Panc1 (cell line): ENCODE results near the gene GPR55.

Experiments used
- POLR2AphosphoS5 ChIP-seq: IDR thresholded peaks from 2 replicates; pipeline ENCODE4 v1.6.1; 2012; ENCODE audit warnings: mild to moderate bottlenecking, low read depth, low read length, moderate library complexity
- TCF7L2 ChIP-seq: IDR thresholded peaks from 2 replicates; pipeline ENCODE4 v1.6.1; 2011; ENCODE audit warnings: mild to moderate bottlenecking, low read depth, low read length, inconsistent platforms
- TF ChIP-seq, protein P1 (sequence below), 2 experiments: IDR thresholded peaks; 2 replicates each; pipeline ENCODE4 v1.6.1; 2011 to 2012; ENCODE audit warnings: low read depth in 2 of 2, control low read depth in 1 of 2, low read length in 1 of 2, mild to moderate bottlenecking in 1 of 2, moderate library complexity in 1 of 2; ENCODE audit not compliant: insufficient read depth in 1 of 2
- TF ChIP-seq, protein P2 (sequence below): fragments of 450-650 bp; IDR thresholded peaks from 2 replicates; pipeline ENCODE4 v1.5.1; 2017; ENCODE audit warnings: mild to moderate bottlenecking

DNA sequence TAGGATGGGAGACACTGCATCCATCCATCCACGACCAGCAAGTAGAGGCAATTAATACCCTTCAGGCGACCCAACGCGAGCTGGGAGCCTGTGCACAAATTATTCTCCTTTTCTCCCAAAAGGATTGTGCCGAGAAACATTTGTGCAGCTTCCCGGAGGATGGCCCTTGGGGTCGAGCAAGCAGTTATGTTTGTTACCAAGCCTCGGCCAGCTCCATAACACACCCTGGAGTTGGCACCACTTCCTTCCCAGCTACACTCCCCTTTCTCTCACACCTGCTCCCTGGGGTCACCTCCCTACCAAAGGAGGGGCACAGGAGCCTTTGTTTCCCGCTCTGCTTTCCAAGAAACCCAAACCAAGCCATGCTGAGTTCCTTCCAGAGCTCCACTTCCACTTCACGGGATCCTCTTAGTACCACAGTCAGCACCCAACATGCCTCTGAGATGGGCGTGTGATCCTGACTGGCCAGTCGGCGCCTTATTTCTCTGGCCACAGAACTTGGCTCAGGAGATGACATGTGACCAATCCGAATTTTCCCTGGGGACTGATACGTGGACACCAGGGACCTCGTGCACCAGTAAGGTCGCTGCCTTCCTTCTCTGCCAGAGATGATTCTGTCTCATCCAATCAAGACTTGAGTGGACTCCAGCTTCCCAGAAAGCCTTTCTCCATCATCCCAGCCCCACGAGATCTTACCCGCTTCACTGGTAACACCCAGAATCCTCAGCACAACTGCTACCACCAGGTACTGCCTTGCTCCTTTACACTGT lies 28.5 kb downstream of the GPR55 start:
- TF ChIP-seq, protein P1, sequence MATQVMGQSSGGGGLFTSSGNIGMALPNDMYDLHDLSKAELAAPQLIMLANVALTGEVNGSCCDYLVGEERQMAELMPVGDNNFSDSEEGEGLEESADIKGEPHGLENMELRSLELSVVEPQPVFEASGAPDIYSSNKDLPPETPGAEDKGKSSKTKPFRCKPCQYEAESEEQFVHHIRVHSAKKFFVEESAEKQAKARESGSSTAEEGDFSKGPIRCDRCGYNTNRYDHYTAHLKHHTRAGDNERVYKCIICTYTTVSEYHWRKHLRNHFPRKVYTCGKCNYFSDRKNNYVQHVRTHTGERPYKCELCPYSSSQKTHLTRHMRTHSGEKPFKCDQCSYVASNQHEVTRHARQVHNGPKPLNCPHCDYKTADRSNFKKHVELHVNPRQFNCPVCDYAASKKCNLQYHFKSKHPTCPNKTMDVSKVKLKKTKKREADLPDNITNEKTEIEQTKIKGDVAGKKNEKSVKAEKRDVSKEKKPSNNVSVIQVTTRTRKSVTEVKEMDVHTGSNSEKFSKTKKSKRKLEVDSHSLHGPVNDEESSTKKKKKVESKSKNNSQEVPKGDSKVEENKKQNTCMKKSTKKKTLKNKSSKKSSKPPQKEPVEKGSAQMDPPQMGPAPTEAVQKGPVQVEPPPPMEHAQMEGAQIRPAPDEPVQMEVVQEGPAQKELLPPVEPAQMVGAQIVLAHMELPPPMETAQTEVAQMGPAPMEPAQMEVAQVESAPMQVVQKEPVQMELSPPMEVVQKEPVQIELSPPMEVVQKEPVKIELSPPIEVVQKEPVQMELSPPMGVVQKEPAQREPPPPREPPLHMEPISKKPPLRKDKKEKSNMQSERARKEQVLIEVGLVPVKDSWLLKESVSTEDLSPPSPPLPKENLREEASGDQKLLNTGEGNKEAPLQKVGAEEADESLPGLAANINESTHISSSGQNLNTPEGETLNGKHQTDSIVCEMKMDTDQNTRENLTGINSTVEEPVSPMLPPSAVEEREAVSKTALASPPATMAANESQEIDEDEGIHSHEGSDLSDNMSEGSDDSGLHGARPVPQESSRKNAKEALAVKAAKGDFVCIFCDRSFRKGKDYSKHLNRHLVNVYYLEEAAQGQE (IDR thresholded peaks at IDR 0.05; ENCODE audit: insufficient read depth in 1 of 2, low read depth in 2 of 2, low read length in 1 of 2) = no peak
- TF ChIP-seq TCF7L2 = no peak
- TF ChIP-seq, protein P2, sequence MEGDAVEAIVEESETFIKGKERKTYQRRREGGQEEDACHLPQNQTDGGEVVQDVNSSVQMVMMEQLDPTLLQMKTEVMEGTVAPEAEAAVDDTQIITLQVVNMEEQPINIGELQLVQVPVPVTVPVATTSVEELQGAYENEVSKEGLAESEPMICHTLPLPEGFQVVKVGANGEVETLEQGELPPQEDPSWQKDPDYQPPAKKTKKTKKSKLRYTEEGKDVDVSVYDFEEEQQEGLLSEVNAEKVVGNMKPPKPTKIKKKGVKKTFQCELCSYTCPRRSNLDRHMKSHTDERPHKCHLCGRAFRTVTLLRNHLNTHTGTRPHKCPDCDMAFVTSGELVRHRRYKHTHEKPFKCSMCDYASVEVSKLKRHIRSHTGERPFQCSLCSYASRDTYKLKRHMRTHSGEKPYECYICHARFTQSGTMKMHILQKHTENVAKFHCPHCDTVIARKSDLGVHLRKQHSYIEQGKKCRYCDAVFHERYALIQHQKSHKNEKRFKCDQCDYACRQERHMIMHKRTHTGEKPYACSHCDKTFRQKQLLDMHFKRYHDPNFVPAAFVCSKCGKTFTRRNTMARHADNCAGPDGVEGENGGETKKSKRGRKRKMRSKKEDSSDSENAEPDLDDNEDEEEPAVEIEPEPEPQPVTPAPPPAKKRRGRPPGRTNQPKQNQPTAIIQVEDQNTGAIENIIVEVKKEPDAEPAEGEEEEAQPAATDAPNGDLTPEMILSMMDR = no peak
- TF ChIP-seq POLR2AphosphoS5 = no peak
